ENCODE measurements around the gene ASIC4. TPM values are rescaled to one million over a fixed set of nuclear protein-coding genes. Genes with fewer than 3 reads are reported as not detected.
A peak's percentile ranks its signal among the peaks of the same experiment; 100 is the strongest.

ASIC4 gene
- total RNA-seq, 1 experiment from 2014 or later, result 0.45 TPM

GRCh38 chr2:219567791-219568361 is 53.6 kb downstream of the ASIC4 start:
- peaks cover 14% of the 10 kb centered on the region for H3K4me1 ChIP-seq (ENCODE audit: insufficient read depth, low read length, poor library complexity, severe bottlenecking)
- no peak overlapping the region for H3K4me3 ChIP-seq (ENCODE audit: low read depth, low read length, poor library complexity, severe bottlenecking)
- BruUV-seq (replicated peaks), result no TSS peak
- POLR2A ChIA-PET (ENCODE audit: low non-redundant PET), result no interaction called here
- CTCF ChIA-PET, result no interaction called here
- H3K36me3 ChIP-seq (ENCODE audit: insufficient read depth, low read length, poor library complexity, severe bottlenecking), result no peaks in the 10 kb centered on the region
- H3K9me3 ChIP-seq (ENCODE audit: low read depth, low read length, poor library complexity, severe bottlenecking), result no peaks in the 10 kb centered on the region
- H3K27ac ChIP-seq (ENCODE audit: low read depth, low read length, poor library complexity, severe bottlenecking), result no peak overlapping the region
- intact Hi-C loops (cut with micrococcal nuclease; ENCODE audit: unreplicated experiment), result no loop called here
- no peak for TF ChIP-seq EZH2 (IDR thresholded peaks at IDR 0.05; ENCODE audit: borderline replicate concordance, low read depth, low read length, poor library complexity, severe bottlenecking)
- no peak for TF ChIP-seq CTCF (conservative IDR thresholded peaks at IDR 0.05; ENCODE audit: low read depth, low read length)
- no peak for DNase-seq (ENCODE audit: low spot score)
- H3K27me3 ChIP-seq (replicated peaks; ENCODE audit: insufficient read depth, low read depth, low read length, poor library complexity), result no peaks in the 10 kb centered on the region

GRCh38 chr2:219569041-219569440 is 54.8 kb downstream of the ASIC4 start:
- H3K27me3 ChIP-seq (replicated peaks; ENCODE audit: insufficient read depth, low read depth, low read length, poor library complexity), result no peaks in the 10 kb centered on the region
- H3K4me3 ChIP-seq (ENCODE audit: low read depth, low read length, poor library complexity, severe bottlenecking), result no peak overlapping the region
- TF ChIP-seq CTCF (conservative IDR thresholded peaks at IDR 0.05; ENCODE audit: low read depth, low read length), result no peak
- no peak for TF ChIP-seq EZH2 (IDR thresholded peaks at IDR 0.05; ENCODE audit: borderline replicate concordance, low read depth, low read length, poor library complexity, severe bottlenecking)
- CTCF ChIA-PET, result no interaction called here
- H3K27ac ChIP-seq (ENCODE audit: low read depth, low read length, poor library complexity, severe bottlenecking), result no peak overlapping the region
- peaks cover 14% of the 10 kb centered on the region for H3K4me1 ChIP-seq (ENCODE audit: insufficient read depth, low read length, poor library complexity, severe bottlenecking)
- no peak for DNase-seq (ENCODE audit: low spot score)
- H3K36me3 ChIP-seq (ENCODE audit: insufficient read depth, low read length, poor library complexity, severe bottlenecking), result no peaks in the 10 kb centered on the region
- H3K9me3 ChIP-seq (ENCODE audit: low read depth, low read length, poor library complexity, severe bottlenecking), result no peaks in the 10 kb centered on the region
- no TSS peak for BruUV-seq (replicated peaks)
- intact Hi-C loops (cut with micrococcal nuclease; ENCODE audit: unreplicated experiment), result no loop called here
- POLR2A ChIA-PET (ENCODE audit: low non-redundant PET), result no interaction called here

GRCh38 chr2:219569635-219570034 is 55.4 kb downstream of the ASIC4 start:
- ChIA-PET POLR2A (ENCODE audit: low non-redundant PET) (no interaction called here), CTCF (no interaction called here)
- TF ChIP-seq EZH2 (IDR thresholded peaks at IDR 0.05; ENCODE audit: borderline replicate concordance, low read depth, low read length, poor library complexity, severe bottlenecking) (no peak), CTCF (conservative IDR thresholded peaks at IDR 0.05; ENCODE audit: low read depth, low read length) (no peak)
- Histone ChIP-seq H3K9me3 (ENCODE audit: low read depth, low read length, poor library complexity, severe bottlenecking) (no peaks in the 10 kb centered on the region), H3K4me1 (ENCODE audit: insufficient read depth, low read length, poor library complexity, severe bottlenecking) (peaks cover 14% of the 10 kb centered on the region), H3K36me3 (ENCODE audit: insufficient read depth, low read length, poor library complexity, severe bottlenecking) (no peaks in the 10 kb centered on the region), H3K27ac (ENCODE audit: low read depth, low read length, poor library complexity, severe bottlenecking) (no peak overlapping the region), H3K4me3 (ENCODE audit: low read depth, low read length, poor library complexity, severe bottlenecking) (peak overlapping the region; percentile 70), H3K27me3 (replicated peaks; ENCODE audit: insufficient read depth, low read depth, low read length, poor library complexity) (no peaks in the 10 kb centered on the region)
- DNase-seq (ENCODE audit: low spot score), result no peak
- BruUV-seq (replicated peaks), result TSS peak; percentile 60
- intact Hi-C loops (cut with micrococcal nuclease; ENCODE audit: unreplicated experiment), result no loop called here

Data from A673 (cell line).